Fibroblast of lung (primary cell): Measurements from ENCODE around the gene EHMT1. TPM values are rescaled to one million over a fixed set of nuclear protein-coding genes. Genes with fewer than 3 reads are reported as not detected.

Source experiments
- DNase-seq, 2 donors: peaks; one replicate each; pipeline versions ENCODE4 v3.0.0 to v3.0.0-alpha.2; 2010; ENCODE audit warnings: low read depth in 2 of 2
- H2AFZ ChIP-seq: 2 replicates; pipeline ENCODE4 v1.5.1; 2012; ENCODE audit warnings: low read length, control low read depth, inconsistent platforms
- H3K27ac ChIP-seq: 2 replicates; pipeline ENCODE4 v1.5.1; 2011; ENCODE audit warnings: low read length, control low read depth; ENCODE audit not compliant: insufficient read depth
- H3K27me3 ChIP-seq: 2 replicates; pipeline ENCODE4 v1.5.1; 2011; ENCODE audit warnings: mild to moderate bottlenecking, low read length; ENCODE audit not compliant: control insufficient read depth, insufficient read depth
- H3K36me3 ChIP-seq: 2 replicates; pipeline ENCODE4 v1.5.1; 2011; ENCODE audit warnings: low read length; ENCODE audit not compliant: control insufficient read depth, insufficient read depth
- H3K4me1 ChIP-seq: 2 replicates; pipeline ENCODE4 v1.5.1; 2011; ENCODE audit warnings: low read length; ENCODE audit not compliant: control insufficient read depth, insufficient read depth; ENCODE audit errors: extremely low read depth
- H3K4me2 ChIP-seq: 2 replicates; pipeline ENCODE4 v1.5.1; 2011; ENCODE audit warnings: low read length, control low read depth; ENCODE audit not compliant: insufficient read depth; ENCODE audit errors: extremely low read depth
- H3K4me3 ChIP-seq, 4 experiments: fragments of 200-600 bp in 1 of 4; sonication (generic) in 1 of 4; replicated peaks in 1 of 4; 2 replicates each; pipeline ENCODE4 v1.5.1; 2011 to 2016; ENCODE audit warnings: low read length in 4 of 4, low read depth in 3 of 4, mild to moderate bottlenecking in 3 of 4, control low read depth in 2 of 4, inconsistent platforms in 1 of 4, mixed read lengths in 1 of 4; ENCODE audit not compliant: insufficient read depth in 1 of 4; ENCODE audit errors: control extremely low read depth in 1 of 4
- H3K79me2 ChIP-seq: 2 replicates; pipeline ENCODE4 v1.5.1; 2012; ENCODE audit warnings: mild to moderate bottlenecking, low read length, inconsistent platforms; ENCODE audit not compliant: control insufficient read depth, insufficient read depth
- H3K9ac ChIP-seq: 2 replicates; pipeline ENCODE4 v1.5.1; 2011; ENCODE audit warnings: mild to moderate bottlenecking, low read length, control low read depth; ENCODE audit not compliant: insufficient read depth
- H3K9me3 ChIP-seq: 2 replicates; pipeline ENCODE4 v1.5.1; 2012; ENCODE audit warnings: low read depth, low read length; ENCODE audit not compliant: control insufficient read depth, insufficient read depth
- H4K20me1 ChIP-seq: 2 replicates; pipeline ENCODE4 v1.5.1; 2011; ENCODE audit warnings: low read length; ENCODE audit not compliant: control insufficient read depth, insufficient read depth; ENCODE audit errors: extremely low read depth
- CTCF ChIP-seq, 2 donors: IDR thresholded peaks in 1 of 2; conservative IDR thresholded peaks in 1 of 2; 1 replicate in 1 of 2; 2 replicates in 1 of 2; pipeline ENCODE4 v1.5.1; 2011 to 2012; ENCODE audit warnings: low read length in 2 of 2, control low read depth in 1 of 2, inconsistent platforms in 1 of 2, low read depth in 1 of 2, mild to moderate bottlenecking in 1 of 2
- EZH2 ChIP-seq: IDR thresholded peaks from 2 replicates; pipeline ENCODE4 v1.5.1; 2012; ENCODE audit warnings: low read length, control low read depth, mild to moderate bottlenecking; ENCODE audit errors: missing control alignments
- polyA plus RNA-seq, 2 donors: library from polyadenylated mRNA; depleted of rRNA in 1 of 2; stranded (reverse) in 1 of 2; unstranded in 1 of 2; fragments of >200 nt; gene quantifications; 2 replicates each; pipeline ENCODE4 v1.2.1, GENCODE V29; 2011 to 2012; ENCODE audit warnings: missing spikeins in 1 of 2
- total RNA-seq: library from RNA; depleted of rRNA; stranded (reverse); fragments of >200 nt; gene quantifications from 2 replicates; pipeline ENCODE4 v1.2.1, GENCODE V29; 2014

The EHMT1 gene
- total and polyA plus RNA-seq, 2 donors (not counting 1 experiment from before 2014, with no cell fraction given): 22.4 to 48.6 TPM

GRCh38 chr9:137643921-137644320, 25.1 kb downstream of the EHMT1 start:
- no peaks in the 10 kb centered on the region for H3K9me3 ChIP-seq
- no peak for DNase-seq
- no peak overlapping the region for H3K9ac ChIP-seq
- no peak for TF ChIP-seq EZH2
- H3K79me2 ChIP-seq: peaks cover 73% of the 10 kb centered on the region
- no peaks in the 10 kb centered on the region for H3K36me3 ChIP-seq
- no peak overlapping the region for H3K27ac ChIP-seq
- H3K4me3 ChIP-seq: no peak overlapping the region
- H3K4me2 ChIP-seq: no peak overlapping the region
- H3K4me1 ChIP-seq: no peaks in the 10 kb centered on the region
- H2AFZ ChIP-seq: no peak overlapping the region
- no peaks in the 10 kb centered on the region for H3K27me3 ChIP-seq
- no peaks in the 10 kb centered on the region for H4K20me1 ChIP-seq

GRCh38 chr9:137645211-137645610, 26.4 kb downstream of the EHMT1 start:
- no peak overlapping the region for H3K9ac ChIP-seq
- peaks cover 66% of the 10 kb centered on the region for H3K79me2 ChIP-seq
- H3K4me1 ChIP-seq: no peaks in the 10 kb centered on the region
- TF ChIP-seq EZH2: no peak
- no peak for TF ChIP-seq CTCF (conservative IDR thresholded peaks at IDR 0.05 in 1 of 2, IDR thresholded peaks at IDR 0.05 in 1 of 2; ENCODE audit: low read depth in 1 of 2, low read length in 2 of 2)
- no peak overlapping the region for H2AFZ ChIP-seq
- no peaks in the 10 kb centered on the region for H3K27me3 ChIP-seq
- H3K27ac ChIP-seq: no peak overlapping the region
- H4K20me1 ChIP-seq: no peaks in the 10 kb centered on the region
- no peaks in the 10 kb centered on the region for H3K9me3 ChIP-seq
- no peaks in the 10 kb centered on the region for H3K36me3 ChIP-seq
- DNase-seq: peak in 1 of 2 donors; percentile 27
- no peak overlapping the region for H3K4me3 ChIP-seq
- H3K4me2 ChIP-seq: no peak overlapping the region

- Histone ChIP-seq H3K4me2 (no peak overlapping the region), H3K36me3 (peaks cover 2% of the 10 kb centered on the region), H3K9ac (no peak overlapping the region), H3K4me3 (no peak overlapping the region), H3K27ac (no peak overlapping the region), H3K27me3 (no peaks in the 10 kb centered on the region), H4K20me1 (no peaks in the 10 kb centered on the region), H3K9me3 (no peaks in the 10 kb centered on the region), H2AFZ (no peak overlapping the region), H3K4me1 (no peaks in the 10 kb centered on the region), H3K79me2 (peaks cover 64% of the 10 kb centered on the region)
- DNase-seq: no peak
- no peak for TF ChIP-seq EZH2
- TF ChIP-seq CTCF (conservative IDR thresholded peaks at IDR 0.05 in 1 of 2, IDR thresholded peaks at IDR 0.05 in 1 of 2; ENCODE audit: low read depth in 1 of 2, low read length in 2 of 2): no peak
These were observed 27.5 kb downstream of the EHMT1 start for GRCh38 chr9:137646341-137646740.
